ENCODE results near the gene BMPER.

DNA sequence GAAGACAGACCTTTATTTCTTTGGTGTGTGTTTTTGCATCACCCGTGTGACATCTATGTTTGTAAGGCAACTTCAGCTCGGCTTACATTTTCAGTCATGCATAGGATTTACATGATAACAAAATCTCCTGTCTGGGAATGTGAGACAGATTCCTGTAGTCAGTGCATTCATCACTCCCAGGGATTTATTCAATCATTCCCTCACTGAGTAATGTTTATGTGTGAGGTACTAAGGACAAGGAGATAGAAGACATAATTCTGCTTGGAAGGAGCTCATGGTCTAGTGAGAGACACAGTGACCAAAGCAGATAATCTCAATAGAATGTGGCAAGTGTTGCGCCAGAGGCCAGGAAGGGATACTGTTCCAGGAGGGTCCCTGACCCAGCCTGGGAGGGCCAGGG lies 35.2 kb upstream of the BMPER start:
- TF ChIP-seq CTCF (IDR thresholded peaks at IDR 0.05) (no peak), POLR2A (IDR thresholded peaks at IDR 0.05) (no peak)

Data from testis (tissue), 2 donors.